Omental fat pad (tissue), 4 donors: ENCODE measurements around the gene CYP26B1. TPM values are rescaled to one million over a fixed set of nuclear protein-coding genes. Genes with fewer than 3 reads are reported as not detected.

Source experiments
- ATAC-seq: fragments of 150-250 bp; one replicate; pipeline ENCODE4 v1.9.1; 2016; ENCODE audit warnings: mild to moderate bottlenecking, moderate library complexity; ENCODE audit not compliant: low FRiP score
- DNase-seq: peaks from one replicate; pipeline ENCODE4 v3.0.0-alpha.2; 2019; ENCODE audit warnings: low spot score
- total RNA-seq, 4 donors: library from RNA; depleted of rRNA; stranded (reverse); fragments of >200 nt; gene quantifications; one replicate each; pipeline ENCODE4 v1.1.0, GENCODE V29; 2016
- TF ChIP-seq, protein P1 (sequence below), 3 donors: fragments of 450-650 bp; IDR thresholded peaks; one replicate each; pipeline ENCODE4 v1.5.1; 2016 to 2017; ENCODE audit warnings: antibody characterized with exemption in 3 of 3, mild to moderate bottlenecking in 3 of 3, moderate library complexity in 2 of 3

Gene CYP26B1
- total RNA-seq, 4 donors from 2014 or later, result 10.6 to 36.6 (median 18.8) TPM

DNA sequence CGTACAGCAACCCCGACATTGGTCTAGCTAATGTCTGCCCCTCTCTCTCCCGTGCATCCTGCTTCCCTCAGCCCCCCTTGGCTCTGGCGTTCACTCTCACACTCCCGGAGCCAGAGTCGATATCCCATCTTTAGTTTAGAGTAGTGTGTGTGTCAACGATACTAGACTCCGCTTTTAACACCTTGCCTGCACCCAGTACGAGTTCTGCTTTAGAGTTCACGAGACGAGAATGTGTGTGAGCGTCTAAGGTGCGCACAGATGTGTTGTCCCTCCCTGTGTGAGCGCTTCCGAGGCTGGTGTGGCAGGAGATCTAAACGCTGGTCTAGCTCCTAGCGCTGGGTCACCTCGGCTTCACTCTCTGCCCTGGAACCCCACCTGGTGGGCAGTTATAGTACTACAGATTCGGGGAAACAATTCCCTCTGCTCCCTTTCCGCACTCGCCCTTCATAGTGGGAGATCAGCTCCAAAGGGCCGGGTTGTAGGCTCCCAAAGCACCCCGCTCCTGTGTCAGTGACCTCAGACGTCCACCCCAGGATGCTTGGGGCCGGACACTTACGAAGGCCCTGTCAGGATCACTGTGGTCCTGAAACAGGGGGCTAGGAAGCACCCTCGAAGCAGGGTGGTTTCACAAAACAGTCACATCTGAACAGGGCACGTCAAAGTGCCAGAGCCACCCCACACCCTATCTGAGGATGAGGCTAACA, 2.6 kb upstream of the CYP26B1 start:
- ATAC-seq, result peak; percentile 81
- TF ChIP-seq, protein P1, sequence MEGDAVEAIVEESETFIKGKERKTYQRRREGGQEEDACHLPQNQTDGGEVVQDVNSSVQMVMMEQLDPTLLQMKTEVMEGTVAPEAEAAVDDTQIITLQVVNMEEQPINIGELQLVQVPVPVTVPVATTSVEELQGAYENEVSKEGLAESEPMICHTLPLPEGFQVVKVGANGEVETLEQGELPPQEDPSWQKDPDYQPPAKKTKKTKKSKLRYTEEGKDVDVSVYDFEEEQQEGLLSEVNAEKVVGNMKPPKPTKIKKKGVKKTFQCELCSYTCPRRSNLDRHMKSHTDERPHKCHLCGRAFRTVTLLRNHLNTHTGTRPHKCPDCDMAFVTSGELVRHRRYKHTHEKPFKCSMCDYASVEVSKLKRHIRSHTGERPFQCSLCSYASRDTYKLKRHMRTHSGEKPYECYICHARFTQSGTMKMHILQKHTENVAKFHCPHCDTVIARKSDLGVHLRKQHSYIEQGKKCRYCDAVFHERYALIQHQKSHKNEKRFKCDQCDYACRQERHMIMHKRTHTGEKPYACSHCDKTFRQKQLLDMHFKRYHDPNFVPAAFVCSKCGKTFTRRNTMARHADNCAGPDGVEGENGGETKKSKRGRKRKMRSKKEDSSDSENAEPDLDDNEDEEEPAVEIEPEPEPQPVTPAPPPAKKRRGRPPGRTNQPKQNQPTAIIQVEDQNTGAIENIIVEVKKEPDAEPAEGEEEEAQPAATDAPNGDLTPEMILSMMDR (IDR thresholded peaks at IDR 0.05), result peak in 2 of 3 donors; percentile 48 to 74

DNA sequence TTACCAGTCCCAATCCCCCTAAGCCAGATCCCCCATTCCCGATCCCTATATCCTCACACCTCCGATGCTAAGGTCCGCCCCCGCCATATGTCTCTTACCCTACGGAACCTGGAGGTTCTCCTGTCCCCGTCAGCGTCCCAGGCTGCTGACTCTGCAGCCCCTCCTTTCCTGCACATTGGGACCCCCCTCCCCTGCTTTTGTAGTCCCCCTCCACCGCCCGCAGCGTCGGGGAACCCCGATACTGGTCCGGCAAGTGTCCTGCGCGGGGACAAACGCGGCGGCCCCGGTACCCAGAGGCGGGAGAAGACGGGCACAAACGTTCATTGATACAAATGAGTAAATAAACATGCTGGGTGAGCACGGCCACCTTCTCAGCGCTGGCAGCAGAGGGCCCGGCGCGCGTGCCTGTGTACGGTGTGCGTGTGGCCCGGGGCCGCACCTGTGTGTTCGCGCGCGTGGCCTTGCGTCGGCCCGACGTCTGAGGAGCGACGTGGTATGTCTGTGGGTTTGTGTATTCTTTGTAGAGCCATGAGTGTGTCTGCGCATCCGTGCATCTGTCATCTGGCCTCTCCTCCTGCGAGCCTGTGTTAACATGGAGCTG, 2.0 kb upstream of the CYP26B1 start:
- TF ChIP-seq, protein P1 (IDR thresholded peaks at IDR 0.05), result no peak
- ATAC-seq (no peak), DNase-seq (no peak)

More for the DNA sequence above, 2.6 kb upstream of the CYP26B1 start:
- DNase-seq, result peak; percentile 74

DNA sequence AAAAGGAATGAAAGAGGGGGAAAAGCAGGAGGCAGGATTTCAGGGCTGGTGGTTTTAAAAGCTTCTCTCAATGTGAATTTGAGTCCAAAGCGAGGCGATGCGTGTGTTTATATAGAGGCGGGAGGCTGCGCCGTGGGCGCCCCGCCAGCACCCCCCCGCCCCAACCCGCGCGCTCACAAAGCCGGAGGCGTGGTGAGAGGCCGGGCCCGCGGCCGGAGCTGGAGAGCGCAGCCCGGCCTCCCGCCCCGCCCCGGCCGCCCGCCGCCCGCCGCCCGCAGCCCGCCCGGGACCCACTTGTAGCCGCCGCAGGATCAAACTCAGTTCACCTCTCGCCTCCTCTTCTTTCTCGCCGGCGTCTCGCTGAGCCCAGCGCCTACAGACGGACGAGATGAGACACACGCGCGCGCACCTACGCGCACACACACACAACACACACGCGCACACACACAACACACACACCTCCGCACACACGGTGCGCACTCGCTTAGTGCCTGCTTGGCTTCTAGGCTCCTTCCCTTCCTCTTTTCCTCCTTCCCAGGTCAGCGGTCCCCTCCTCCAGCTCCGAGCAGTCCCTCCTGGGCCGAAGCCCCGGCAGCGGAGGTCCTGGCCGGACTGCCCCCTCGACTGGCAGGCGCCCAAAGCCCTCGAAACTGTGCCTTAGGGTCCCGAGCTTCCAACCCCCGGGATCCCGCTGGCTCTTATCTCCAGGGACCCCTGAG, 1.3 kb upstream of the CYP26B1 start:
- DNase-seq, result no peak
- TF ChIP-seq, protein P1 (IDR thresholded peaks at IDR 0.05), result no peak
- peak; percentile 38 for ATAC-seq

DNA sequence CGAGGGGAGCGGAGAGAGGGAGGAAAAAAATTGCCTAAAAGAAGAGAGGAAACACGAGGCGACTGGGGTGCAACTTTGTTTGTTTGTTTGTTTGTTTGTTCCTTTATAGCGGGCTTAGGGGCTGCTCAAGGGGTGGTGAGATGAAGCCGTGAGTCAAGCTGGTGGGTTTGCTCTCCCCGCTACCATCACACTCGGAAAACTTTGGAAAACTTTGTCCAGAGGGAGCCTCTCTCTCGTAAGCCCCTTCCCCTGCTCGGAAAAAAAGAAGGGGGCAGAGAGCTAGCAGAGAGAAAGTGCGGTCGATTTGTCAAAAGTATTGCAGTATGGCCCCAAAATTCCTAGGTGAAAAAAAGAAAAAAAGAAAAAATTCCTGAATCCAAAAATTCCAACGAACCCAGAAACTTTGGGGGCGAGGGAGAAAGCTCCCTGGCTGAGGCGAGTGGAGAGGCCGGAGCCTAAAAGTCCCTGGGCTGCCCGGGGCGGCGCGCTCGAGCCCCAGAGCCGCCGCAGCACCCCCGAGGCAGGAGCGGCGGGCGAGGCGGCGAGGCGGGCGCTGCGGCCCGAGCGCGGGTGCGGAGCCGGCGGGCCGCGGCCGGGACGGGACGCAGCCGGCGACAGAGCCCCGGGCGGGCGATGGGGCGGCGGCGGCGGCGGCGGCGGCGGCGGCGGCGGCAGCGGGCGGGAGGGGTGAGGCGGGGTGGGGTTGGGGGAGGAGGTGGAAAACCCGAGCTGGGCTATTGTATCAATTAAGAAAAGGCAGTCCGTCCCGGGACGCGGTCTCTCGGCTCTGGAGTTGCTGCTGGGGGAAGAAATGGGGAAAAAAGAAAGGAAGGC, 558 bp upstream of the CYP26B1 start:
- DNase-seq (no peak), ATAC-seq (no peak)
- TF ChIP-seq, protein P1 (IDR thresholded peaks at IDR 0.05), result no peak

DNA sequence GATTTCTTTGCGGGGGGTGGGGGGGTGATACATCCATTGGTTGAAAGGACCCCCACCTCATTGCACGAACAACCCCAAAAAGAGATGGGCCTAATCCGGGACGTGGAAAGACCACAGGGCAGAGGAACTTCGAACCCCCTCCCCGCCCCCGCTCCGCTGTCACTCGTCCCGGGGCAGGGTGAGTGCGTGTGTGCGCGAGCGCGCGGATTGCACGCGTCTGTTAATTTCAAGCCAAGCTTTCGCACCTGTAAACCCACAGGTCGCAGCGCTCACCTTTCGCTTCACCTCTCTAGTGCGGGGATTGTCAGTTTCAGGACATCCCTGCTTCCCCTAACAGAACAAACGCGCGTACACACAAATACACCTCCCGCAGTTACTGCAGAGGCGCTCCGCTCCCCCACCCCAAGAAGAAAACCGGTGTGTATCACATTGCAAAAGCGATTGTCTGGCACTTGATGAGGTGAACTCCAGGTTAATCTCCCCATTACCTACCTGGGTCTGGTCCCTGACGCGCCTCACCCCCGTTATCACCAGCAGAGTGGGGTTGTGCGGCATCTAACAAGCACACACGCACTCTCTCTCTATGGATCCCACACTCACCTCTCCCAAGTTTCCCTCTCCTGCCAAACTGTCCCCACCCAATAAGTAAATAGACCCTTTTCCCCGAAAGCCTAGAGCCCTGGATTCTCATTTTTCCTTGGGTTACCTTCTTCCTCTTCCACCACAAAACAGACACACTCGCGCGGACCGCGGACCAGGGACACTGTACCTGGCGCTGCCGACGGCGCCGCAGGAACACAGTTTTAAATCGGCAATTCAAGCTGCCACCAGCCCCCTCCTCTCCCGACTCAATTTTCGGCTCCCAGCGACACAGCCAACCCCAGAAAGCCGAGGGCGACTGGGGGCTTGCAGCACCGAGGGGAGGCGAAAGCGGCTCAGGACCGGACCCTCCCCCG, 1.0 kb downstream of the CYP26B1 start:
- TF ChIP-seq, protein P1 (IDR thresholded peaks at IDR 0.05), result no peak
- DNase-seq (peak; percentile 21), ATAC-seq (no peak)
